Vagina (tissue), 2 donors: ENCODE measurements around the gene STC2.

Experiments used
- POLR2A ChIP-seq, 2 donors: fragments of 450-650 bp; IDR thresholded peaks; one replicate each; pipeline ENCODE4 v1.6.1; 2017; ENCODE audit warnings: antibody characterized with exemption in 2 of 2, mild to moderate bottlenecking in 2 of 2, moderate library complexity in 2 of 2
- POLR2AphosphoS5 ChIP-seq, 2 donors: sonication (generic); formaldehyde crosslinking; IDR thresholded peaks; one replicate each; pipeline ENCODE4 v1.9.0; 2017; ENCODE audit warnings: antibody characterized with exemption in 2 of 2, mild to moderate bottlenecking in 2 of 2, low read depth in 1 of 2; ENCODE audit not compliant: insufficient read depth in 1 of 2
- TF ChIP-seq, protein P1 (sequence below), 3 experiments: fragments of 450-650 bp in 2 of 3; fragments of 200-600 bp in 1 of 3; sonication (generic) in 1 of 3; IDR thresholded peaks; one replicate each; pipeline ENCODE4 v1.5.1; 2017 to 2019; ENCODE audit warnings: antibody characterized with exemption in 3 of 3, mild to moderate bottlenecking in 2 of 3, moderate library complexity in 2 of 3

DNA sequence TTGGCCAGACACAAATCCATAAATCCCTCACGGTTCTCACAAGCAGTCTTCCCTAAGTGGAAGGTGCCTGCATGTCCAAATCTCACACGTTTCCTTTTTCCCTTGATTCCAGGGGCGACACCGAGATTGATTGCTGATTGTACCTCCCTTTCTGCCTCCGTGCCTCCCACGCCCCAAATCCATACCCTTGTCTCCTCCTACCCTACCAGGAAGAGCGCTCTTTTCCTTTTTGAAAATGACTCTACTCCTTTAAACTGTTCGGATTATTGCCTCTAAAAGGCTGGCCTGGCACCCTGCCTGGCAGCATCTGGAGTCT lies 4.5 kb downstream of the STC2 start:
- TF ChIP-seq, protein P1, sequence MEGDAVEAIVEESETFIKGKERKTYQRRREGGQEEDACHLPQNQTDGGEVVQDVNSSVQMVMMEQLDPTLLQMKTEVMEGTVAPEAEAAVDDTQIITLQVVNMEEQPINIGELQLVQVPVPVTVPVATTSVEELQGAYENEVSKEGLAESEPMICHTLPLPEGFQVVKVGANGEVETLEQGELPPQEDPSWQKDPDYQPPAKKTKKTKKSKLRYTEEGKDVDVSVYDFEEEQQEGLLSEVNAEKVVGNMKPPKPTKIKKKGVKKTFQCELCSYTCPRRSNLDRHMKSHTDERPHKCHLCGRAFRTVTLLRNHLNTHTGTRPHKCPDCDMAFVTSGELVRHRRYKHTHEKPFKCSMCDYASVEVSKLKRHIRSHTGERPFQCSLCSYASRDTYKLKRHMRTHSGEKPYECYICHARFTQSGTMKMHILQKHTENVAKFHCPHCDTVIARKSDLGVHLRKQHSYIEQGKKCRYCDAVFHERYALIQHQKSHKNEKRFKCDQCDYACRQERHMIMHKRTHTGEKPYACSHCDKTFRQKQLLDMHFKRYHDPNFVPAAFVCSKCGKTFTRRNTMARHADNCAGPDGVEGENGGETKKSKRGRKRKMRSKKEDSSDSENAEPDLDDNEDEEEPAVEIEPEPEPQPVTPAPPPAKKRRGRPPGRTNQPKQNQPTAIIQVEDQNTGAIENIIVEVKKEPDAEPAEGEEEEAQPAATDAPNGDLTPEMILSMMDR (IDR thresholded peaks at IDR 0.05), result no peak
- no peak for TF ChIP-seq POLR2AphosphoS5 (IDR thresholded peaks at IDR 0.05; ENCODE audit: insufficient read depth in 1 of 2, low read depth in 1 of 2)
- TF ChIP-seq POLR2A (IDR thresholded peaks at IDR 0.05), result no peak
